SH-SY5Y (cell line): Measurements from ENCODE around the gene CMTR2.

Experiments used
- GATA2 ChIP-seq: IDR thresholded peaks from 2 replicates; pipeline ENCODE4 v1.6.1; 2011; ENCODE audit warnings: mild to moderate bottlenecking, low read depth, low read length
- GATA3 ChIP-seq: IDR thresholded peaks from 2 replicates; pipeline ENCODE4 v1.6.1; 2011; ENCODE audit warnings: low read depth, mild to moderate bottlenecking, low read length, moderate library complexity

GRCh38 chr16:71254832-71255525 lies 34.2 kb downstream of the CMTR2 start:
- no peak for TF ChIP-seq GATA3
- TF ChIP-seq GATA2: no peak
